Smooth muscle cell (in vitro differentiated cells): Measurements from ENCODE around the gene SPCS2. TPM values are rescaled to one million over a fixed set of nuclear protein-coding genes. Genes with fewer than 3 reads are reported as not detected.

ENCODE experiments used
- DNase-seq: peaks from one replicate; lab custom pipeline; 2025; ENCODE audit not compliant: unreplicated experiment; lab: John Stamatoyannopoulos, UW
- H2AFZ ChIP-seq: fragments of 200-600 bp; sonication (generic); 2 replicates; pipeline ENCODE4 v1.6.0; 2016; ENCODE audit warnings: antibody characterized with exemption, low read depth, mild to moderate bottlenecking
- H3F3A ChIP-seq: fragments of 200-600 bp; sonication (generic); 2 replicates; pipeline ENCODE4 v1.6.0; 2017; ENCODE audit warnings: antibody characterized with exemption, low read depth
- H3K27ac ChIP-seq: fragments of 200-600 bp; sonication (generic); 2 replicates; pipeline ENCODE4 v1.5.1; 2016; ENCODE audit warnings: low read depth, mild to moderate bottlenecking
- H3K27me3 ChIP-seq: fragments of 200-600 bp; sonication (generic); 2 replicates; pipeline ENCODE4 v1.6.1; 2016; ENCODE audit warnings: low read depth, mild to moderate bottlenecking
- H3K36me3 ChIP-seq: fragments of 200-600 bp; sonication (generic); 2 replicates; pipeline ENCODE4 v1.5.1; 2016; ENCODE audit warnings: low read depth
- H3K4me1 ChIP-seq: fragments of 200-600 bp; sonication (generic); 2 replicates; pipeline ENCODE4 v1.5.1; 2016; ENCODE audit warnings: low read depth
- H3K4me2 ChIP-seq: fragments of 200-600 bp; sonication (generic); 2 replicates; pipeline ENCODE4 v1.6.0; 2016; ENCODE audit warnings: mild to moderate bottlenecking
- H3K4me3 ChIP-seq: fragments of 200-600 bp; sonication (generic); 2 replicates; pipeline ENCODE4 v1.5.1; 2016; ENCODE audit warnings: mild to moderate bottlenecking
- H3K79me2 ChIP-seq: fragments of 200-600 bp; sonication (generic); 2 replicates; pipeline ENCODE4 v1.6.0; 2016; ENCODE audit warnings: low read depth, mild to moderate bottlenecking
- H3K9ac ChIP-seq: fragments of 200-600 bp; sonication (generic); 2 replicates; pipeline ENCODE4 v1.6.0; 2016; ENCODE audit warnings: low read depth
- H3K9me3 ChIP-seq: fragments of 200-600 bp; sonication (generic); replicated peaks from 2 replicates; pipeline ENCODE4 v1.5.1; 2016; ENCODE audit warnings: low read depth
- H4K20me1 ChIP-seq: fragments of 200-600 bp; sonication (generic); 2 replicates; pipeline ENCODE4 v1.6.0; 2016; ENCODE audit warnings: low read depth
- WGBS: methylation state at CpG from one replicate; pipeline ENCODE4 v1.1.7; 2016; ENCODE audit warnings: low lambda C conversion rate; 5-methylcytosine and 5-hydroxymethylcytosine counted together
- polyA plus RNA-seq: library from polyadenylated mRNA; unstranded; fragments of >200 nt; fragmentation: Nextera tagmentation; extraction: Ambion mirVana; gene quantifications from 2 replicates; pipeline ENCODE4 v1.2.1, GENCODE V29; 2016
- total RNA-seq: library from RNA; depleted of rRNA; stranded (reverse); fragments of >200 nt; gene quantifications from 2 replicates; pipeline ENCODE4 v1.2.3, GENCODE V29; 2014
- TF ChIP-seq, protein P1 (sequence below): fragments of 200-600 bp; sonication (generic); IDR thresholded peaks from 2 replicates; pipeline ENCODE4 v1.5.1; 2017; ENCODE audit warnings: borderline replicate concordance, mild to moderate bottlenecking, antibody characterized with exemption; ENCODE audit not compliant: insufficient read depth, poor library complexity, severe bottlenecking

The SPCS2 gene
- total and polyA plus RNA-seq, 2 experiments from 2014 or later, result 49.9 to 325 TPM

- no peaks in the 10 kb centered on the region for H3K27me3 ChIP-seq
- H3K27ac ChIP-seq, result no peak overlapping the region
- H3K79me2 ChIP-seq, result no peaks in the 10 kb centered on the region
- no peaks in the 10 kb centered on the region for H3F3A ChIP-seq
- TF ChIP-seq, protein P1, sequence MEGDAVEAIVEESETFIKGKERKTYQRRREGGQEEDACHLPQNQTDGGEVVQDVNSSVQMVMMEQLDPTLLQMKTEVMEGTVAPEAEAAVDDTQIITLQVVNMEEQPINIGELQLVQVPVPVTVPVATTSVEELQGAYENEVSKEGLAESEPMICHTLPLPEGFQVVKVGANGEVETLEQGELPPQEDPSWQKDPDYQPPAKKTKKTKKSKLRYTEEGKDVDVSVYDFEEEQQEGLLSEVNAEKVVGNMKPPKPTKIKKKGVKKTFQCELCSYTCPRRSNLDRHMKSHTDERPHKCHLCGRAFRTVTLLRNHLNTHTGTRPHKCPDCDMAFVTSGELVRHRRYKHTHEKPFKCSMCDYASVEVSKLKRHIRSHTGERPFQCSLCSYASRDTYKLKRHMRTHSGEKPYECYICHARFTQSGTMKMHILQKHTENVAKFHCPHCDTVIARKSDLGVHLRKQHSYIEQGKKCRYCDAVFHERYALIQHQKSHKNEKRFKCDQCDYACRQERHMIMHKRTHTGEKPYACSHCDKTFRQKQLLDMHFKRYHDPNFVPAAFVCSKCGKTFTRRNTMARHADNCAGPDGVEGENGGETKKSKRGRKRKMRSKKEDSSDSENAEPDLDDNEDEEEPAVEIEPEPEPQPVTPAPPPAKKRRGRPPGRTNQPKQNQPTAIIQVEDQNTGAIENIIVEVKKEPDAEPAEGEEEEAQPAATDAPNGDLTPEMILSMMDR, result no peak
- H3K4me1 ChIP-seq, result no peaks in the 10 kb centered on the region
- no peak overlapping the region for H3K9ac ChIP-seq
- no peaks in the 10 kb centered on the region for H4K20me1 ChIP-seq
- no peaks in the 10 kb centered on the region for H3K9me3 ChIP-seq
- H3K4me2 ChIP-seq, result no peak overlapping the region
- H3K36me3 ChIP-seq, result no peaks in the 10 kb centered on the region
- no peak overlapping the region for H2AFZ ChIP-seq
- H3K4me3 ChIP-seq, result no peak overlapping the region
- no peak for DNase-seq
- 80% methylated on average over 8 of the region's 8 CpGs for WGBS
Observed at GRCh38 chr11:74926304-74927030, 22.6 kb upstream of the SPCS2 start.

DNA sequence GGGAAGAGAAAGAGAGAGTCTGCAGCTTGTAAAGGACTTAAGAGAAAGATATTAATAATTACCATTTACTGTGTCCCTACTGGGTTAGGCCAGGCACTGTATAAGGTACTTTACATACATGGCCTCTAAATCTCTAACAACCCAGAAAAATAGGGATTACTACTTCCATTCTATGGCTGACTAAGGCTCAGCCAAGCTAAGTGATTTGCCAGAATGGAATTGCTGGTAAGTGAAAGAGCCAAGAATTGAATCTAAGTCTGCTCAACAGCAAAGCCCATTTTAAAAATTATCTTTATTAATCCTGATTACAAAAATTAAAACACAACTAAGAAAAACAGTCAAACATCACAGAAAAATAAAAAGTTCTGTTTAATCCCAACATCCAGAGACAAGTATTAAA, 21.6 kb upstream of the SPCS2 start:
- Histone ChIP-seq H3K9me3 (no peaks in the 10 kb centered on the region), H3K4me1 (no peaks in the 10 kb centered on the region), H3K79me2 (no peaks in the 10 kb centered on the region), H3K4me2 (no peak overlapping the region), H3F3A (no peaks in the 10 kb centered on the region), H3K36me3 (no peaks in the 10 kb centered on the region), H3K27ac (no peak overlapping the region), H2AFZ (no peak overlapping the region), H3K4me3 (no peak overlapping the region), H3K9ac (no peak overlapping the region), H3K27me3 (no peaks in the 10 kb centered on the region), H4K20me1 (no peaks in the 10 kb centered on the region)
- TF ChIP-seq, protein P1, result no peak
- DNase-seq, result no peak

DNA sequence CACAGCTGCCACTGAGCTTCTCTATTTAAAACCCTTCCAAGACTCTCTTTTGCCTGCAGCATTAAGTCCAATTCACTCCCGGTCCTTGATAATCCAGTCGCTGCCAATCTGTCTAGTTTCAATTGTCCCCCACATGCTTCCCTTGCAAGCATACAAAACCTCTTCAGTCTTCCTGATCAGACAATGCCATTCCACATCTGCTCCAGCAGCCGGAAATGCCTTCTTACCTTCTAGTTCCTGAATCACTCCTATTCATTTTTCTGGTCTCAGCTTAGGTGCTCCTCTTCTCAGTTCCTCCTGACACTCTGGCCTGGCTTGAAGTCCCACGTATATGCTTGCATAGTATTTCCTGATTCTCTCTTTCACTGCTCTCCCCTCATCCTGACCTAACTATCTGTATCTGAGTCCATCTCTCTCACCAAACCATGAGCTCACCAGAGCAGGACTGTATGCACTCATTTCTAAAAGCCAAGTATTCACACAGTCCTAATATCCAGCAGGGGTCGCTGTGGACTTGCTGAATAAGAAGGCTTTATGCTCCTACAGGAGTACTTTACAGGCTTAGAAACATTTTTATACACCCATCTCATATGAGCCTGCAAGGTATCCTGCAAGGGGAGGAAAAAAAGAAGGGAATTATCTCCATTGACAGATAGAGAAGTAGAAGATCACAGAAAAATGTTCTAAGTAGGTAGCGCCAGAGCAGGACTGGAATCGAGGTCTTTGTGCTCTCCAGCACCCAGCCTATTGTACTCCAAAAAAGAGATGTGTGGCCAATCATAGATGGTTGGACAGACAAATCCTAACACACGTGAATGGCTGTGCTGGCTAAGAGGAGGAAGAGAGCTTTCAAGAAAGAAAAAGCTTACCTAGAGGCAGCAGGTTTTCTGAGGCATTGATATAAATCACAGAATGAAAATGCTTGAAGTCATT, 19.4 kb upstream of the SPCS2 start:
- DNase-seq, result no peak
- Histone ChIP-seq H3F3A (no peaks in the 10 kb centered on the region), H3K27me3 (no peaks in the 10 kb centered on the region), H3K9me3 (no peaks in the 10 kb centered on the region), H3K4me3 (no peak overlapping the region), H3K9ac (no peak overlapping the region), H3K79me2 (no peaks in the 10 kb centered on the region), H3K27ac (no peak overlapping the region), H3K4me2 (no peak overlapping the region), H4K20me1 (no peaks in the 10 kb centered on the region), H3K36me3 (no peaks in the 10 kb centered on the region), H2AFZ (no peak overlapping the region), H3K4me1 (no peaks in the 10 kb centered on the region)
- WGBS, result 63% methylated on average over 8 of the region's 8 CpGs
- TF ChIP-seq, protein P1, result peak; percentile 89
